Stimulated activated CD8-positive, alpha-beta memory T cell treated with anti-CD3 and anti-CD28 coated beads, Interleukin-7, amount 100 ng/mL, for 48 hours (primary cell): ENCODE results near the gene ADGRL1.
"Not testable (repeated sequence)": the region's sequence is repeated elsewhere in the genome, so short reads cannot be mapped to it uniquely, and the experiment has no call there.

ENCODE experiments used
- DNase-seq, 2 donors: peaks; one replicate each; pipeline ENCODE4 v3.0.0-alpha.2; 2020; ENCODE audit warnings: low read depth in 1 of 2; ENCODE audit errors: extremely low read depth in 1 of 2

ADGRL1 gene

DNA sequence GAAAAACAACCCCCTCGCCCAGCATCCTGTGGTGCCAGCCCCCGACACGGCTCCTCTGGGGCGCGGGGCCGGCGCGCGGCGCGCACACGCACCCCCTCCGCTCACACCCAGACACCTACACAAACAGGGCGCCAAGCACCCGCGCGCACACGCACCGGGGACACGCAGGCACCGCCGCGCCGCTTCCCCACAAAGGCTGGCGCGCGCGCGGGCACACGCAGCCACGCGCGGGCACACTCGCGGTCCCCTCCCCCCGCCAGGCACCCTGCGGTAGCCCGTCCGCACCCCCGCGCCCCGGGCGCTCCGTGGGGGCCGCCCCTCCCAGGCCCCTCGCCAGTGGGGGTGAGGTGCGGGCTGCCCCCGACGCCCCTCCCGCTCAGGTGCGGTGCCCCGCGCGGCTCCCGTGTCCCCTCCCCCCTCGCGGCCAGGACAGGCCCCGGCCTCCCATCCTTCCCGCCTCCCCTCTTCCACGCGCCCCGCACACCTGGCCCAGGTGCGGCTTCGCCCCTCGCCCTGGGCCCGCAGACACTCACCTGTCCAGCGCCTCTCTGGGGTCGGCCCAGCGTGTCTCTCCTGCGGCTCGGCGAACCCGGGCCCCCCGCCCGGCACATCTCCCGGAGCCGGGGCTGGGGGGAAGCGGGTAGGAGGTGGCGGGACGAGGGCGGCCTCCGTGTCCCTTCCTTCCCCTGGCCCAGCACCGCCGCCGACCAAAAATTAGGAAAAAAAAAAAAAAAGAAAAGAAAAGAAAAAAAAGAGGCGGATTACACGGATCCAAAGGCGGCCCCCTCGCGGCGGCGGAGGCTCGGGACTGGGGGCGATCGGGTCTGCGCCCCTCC, at the start of gene ADGRL1:
Gene ADGRL1, minus strand, starts transcription at position 718 of the 836 bp plus-strand sequence. CDS start 22,567 bp downstream, outside the sequence.
- not testable (repeated sequence) for DNase-seq

DNA sequence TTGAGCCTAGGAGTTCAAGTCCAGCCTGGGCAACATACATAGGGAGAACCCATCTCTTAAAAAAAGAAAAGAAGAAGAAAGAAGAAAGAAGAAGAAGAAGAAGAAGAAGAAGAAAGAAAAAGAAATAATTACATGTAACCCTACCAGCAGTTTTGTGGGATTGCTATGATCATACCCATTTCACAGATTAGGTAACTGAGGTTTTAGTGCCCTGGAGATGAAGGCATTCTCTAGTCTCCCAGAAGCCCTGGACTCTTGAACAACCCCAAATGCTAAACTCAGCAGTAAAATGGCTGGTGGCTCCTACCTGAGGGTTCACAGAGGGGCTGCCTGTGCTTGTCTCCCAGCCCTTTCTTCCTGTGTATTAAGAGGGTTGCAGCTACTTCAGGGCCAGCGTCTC, 49.3 kb upstream of the ADGRL1 start:
- not testable (repeated sequence) for DNase-seq

DNA sequence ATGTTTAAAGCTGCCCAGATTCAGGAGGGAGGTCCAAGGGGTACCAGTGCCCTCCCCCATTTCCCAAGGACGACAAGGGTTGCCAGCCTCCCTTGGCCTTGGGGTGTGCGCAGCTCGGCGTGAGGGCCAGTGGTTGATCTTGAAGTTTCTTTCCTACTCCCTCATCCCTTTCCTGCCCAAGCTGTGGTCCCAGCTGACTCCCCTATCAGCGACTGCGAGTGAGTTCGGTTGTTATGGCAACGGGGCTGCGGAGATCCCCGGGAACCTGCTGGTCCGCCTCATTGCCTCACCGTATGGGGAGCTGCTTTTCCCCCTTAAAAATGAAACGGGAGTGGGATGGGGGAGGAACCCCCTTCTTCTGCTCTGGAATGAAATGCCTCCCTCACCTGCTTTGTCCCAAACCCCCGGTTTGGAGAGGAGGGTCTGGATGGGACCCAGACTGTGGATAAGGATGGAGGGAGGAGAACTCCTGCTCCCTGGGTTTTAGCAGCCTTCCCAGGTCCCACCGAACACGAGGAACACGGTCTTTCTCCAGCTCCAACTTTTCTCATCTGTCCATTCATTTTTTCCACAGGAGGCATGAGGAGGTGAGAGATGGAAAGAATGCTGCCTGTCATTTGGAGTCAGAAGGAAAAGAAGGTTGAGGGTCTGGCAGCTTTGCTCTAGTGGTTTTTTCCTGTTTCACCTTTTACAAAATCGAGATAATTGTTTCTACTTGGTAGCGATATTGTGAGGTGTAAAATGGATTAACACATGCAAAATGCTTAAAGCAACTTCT, 48.0 kb upstream of the ADGRL1 start:
- DNase-seq = not testable (repeated sequence)

DNA sequence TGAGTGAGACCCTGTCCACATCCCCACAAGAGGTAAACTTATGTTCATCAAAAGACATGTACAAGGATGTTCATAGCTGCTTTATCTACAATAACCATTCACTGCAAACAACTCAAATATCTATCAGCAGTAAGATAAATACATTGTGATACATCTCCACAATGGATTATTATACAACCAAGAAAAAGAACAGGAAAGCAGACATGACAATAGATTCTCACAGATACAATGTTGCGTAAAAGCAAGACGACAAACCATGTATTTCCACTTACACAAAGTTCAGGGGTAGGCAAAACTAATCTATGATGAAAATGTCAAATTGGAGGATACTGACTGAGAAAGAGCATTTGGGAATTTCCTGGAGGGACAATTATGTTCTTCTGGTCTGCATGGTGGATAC, 46.2 kb upstream of the ADGRL1 start:
- not testable (repeated sequence) for DNase-seq

DNA sequence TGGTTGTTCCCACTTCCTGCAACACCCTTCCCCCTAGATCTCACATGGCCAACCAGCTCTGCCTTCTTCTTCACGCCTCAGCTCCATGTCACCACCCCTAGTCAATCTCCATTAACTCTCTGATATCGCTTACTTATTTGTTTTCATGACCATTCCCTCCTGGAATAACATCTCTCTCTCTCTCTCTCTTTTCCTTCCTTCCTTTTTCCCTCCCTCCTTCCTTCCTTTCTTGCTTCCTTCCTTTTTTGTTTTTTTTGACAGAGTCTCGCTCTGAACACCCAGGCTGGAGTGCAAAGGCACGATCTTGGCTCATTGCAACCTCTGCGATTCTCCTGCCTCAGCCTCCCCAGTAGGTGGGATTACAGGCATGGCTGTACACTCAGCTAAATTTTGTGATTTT, 44.9 kb upstream of the ADGRL1 start:
- DNase-seq = no peak

DNA sequence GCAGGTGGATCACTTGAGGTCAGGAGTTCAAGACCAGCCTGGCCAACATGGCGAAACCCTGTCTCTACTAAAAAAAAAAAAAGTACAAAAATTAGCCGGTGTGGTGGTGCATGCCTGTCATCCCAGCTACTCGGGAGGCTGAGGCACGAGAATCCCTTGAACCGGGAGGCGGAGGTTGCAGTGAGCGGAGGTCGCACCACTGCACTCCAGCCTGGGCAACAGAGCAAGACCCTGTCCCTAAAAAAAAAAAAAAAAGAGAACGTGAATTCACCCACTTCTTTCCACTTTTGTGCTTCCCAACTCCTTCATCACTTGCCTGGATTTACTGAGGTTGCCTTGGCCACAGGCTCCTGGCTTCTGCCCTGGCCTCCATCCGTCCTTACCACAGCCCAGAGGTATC, 44.3 kb upstream of the ADGRL1 start:
- DNase-seq = not testable (repeated sequence)

DNA sequence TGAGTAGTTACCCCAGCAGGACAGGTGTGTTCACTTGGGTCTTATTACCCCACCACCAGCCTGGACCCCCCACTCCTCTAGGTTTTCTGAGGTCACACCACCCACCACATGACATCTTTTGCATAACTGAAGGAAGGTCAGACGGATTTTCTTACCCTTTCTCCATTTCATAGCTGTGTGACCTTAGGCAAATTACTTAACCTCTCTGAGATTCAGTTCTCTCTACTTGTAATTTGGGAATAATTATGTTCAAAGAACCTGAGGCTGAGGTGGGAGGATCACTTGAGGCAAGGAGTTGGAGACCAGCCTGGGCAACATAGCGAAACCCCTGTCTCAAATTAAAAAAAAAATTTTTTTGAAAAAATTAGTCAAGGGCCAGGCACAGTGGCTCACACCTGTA, 43.9 kb upstream of the ADGRL1 start:
- not testable (repeated sequence) for DNase-seq

DNA sequence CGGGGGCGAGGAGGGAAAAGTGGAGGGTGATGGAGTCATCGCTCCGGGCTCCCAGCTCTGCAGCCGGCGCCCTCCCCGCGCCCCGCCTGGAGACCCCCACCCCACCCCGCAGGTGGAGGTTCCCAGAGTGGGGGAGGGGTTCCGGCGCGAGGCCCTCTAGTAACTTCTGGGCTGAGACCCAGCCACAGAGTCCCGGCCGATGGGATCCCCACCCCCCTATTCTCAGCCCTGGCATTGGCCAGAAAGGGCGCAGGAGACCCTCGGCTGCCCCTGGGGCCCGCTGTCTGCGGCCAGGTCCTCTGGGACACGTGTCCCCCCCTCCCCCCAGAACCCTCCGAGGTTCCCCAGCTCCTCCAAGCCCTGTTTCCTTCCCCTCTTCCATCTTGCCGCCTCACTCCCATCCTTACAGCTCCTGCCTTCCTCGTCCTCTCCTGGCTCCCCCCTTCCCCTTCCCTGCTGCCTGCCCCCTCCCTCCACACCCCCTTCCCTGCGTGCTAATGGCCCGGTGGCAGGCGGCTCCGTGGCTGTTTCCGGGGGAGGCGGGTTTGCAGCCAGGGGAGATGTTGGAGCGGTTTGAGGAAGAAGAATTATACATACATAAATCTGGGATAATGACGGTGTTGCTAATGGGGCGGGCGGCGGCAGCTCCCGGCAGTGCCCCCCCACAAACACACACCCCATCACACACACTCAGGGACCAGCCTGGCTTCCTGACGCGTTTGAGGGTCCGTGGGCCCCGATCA, 43.2 kb upstream of the ADGRL1 start:
- not testable (repeated sequence) for DNase-seq

DNA sequence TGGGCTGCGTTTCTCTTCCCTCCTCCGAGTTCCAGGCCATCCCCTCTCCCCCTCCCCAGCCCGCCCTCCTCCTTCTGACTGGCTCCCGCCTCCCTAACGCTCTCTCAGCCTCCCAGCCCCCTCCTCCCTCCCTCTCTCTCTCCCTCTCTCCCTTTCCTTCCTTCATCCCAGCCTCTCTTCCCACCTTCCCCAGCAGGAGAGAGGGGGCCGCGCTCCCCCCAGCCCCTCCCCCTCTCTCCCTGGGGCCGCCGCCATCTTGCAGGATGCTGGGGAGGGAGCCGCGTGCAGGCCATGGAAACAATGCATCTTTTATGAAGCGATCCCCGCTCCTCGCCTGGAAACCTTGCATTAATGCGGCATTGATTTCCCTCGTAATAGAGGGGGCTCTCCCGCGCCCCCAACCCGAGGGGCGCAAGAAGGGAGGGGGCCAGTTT, 42.6 kb upstream of the ADGRL1 start:
- no peak for DNase-seq

DNA sequence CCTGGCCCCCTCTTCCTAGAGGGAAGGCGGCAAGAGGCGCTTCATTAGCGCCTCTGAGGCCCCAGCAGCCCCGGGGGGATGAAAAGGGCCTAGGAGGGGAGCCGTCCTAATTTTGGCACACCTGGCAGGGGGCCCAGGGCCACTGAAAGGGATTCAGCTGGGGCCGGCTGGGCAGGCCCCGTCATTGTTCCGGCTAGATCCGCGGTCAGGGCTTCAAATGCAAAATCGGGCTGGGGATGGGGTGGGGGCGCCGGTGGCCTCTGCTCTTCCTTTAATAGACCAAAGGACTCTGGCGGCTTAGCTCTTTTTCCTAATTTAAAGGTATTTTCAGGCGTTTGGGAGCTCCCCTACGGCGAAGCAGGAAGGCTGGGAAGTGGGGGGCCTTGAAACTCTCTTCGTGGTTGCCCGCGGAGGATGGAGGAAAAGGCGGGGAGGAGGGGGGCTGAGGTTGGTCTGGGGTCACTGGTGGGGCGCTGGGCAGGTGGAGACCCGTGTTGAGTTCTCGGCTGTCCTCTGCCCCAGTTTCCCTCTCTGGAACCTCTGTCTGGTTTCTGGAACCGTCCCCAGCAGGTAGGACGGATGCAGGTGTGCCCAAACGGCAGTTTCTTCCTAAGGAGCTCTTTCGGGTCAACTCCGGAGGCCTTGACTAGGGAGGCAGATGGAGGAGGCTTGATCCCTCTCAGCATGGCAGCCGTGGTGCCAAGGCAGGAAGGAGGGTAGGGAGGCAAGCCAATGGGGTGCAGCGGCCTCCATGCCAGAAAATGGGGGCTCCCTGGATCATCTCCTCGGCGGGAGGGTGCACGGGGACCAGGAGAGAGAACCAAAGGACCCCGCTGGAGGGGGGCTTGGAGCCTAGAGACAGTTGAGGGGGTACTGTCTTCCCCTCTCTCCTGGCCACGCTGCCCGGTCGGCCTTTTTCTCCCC, 41.8 kb upstream of the ADGRL1 start:
- not testable (repeated sequence) for DNase-seq

DNA sequence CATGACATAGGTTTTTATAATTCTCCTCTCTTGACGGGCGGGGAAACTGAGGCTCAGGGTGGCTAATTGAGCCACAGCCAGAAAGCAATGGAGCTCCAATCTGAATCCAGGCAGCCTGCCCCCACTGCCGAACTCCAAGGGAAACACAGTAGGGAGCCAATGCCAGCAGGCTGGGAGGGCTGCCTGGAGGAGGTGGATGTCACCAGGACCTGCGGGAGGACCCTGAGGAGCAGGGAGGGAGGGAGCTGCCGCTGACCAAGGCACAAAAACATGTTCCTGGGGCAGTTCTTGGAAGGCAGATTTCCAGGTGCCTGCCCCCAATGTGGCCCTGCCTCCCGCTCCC, 41.2 kb upstream of the ADGRL1 start:
- DNase-seq = not testable (repeated sequence)

DNA sequence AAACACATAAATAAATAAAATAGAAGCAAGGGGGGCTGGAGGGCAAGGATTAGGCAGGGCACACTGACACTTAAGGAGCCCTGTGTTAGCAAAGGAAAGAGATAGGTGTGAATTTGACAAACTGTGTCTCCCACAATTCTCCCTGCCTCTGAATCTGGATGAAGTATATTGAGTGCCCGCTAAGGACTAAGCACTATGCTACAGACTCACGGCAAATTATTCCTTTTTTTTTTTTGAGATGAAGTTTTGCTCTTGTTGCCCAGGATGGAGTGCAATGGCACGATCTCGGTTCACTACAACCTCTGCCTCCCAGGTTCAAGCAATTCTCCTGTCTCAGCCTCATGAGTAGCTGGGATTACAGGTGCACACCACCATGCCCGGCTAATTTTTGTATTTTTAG, 38.4 kb upstream of the ADGRL1 start:
- DNase-seq = not testable (repeated sequence)

DNA sequence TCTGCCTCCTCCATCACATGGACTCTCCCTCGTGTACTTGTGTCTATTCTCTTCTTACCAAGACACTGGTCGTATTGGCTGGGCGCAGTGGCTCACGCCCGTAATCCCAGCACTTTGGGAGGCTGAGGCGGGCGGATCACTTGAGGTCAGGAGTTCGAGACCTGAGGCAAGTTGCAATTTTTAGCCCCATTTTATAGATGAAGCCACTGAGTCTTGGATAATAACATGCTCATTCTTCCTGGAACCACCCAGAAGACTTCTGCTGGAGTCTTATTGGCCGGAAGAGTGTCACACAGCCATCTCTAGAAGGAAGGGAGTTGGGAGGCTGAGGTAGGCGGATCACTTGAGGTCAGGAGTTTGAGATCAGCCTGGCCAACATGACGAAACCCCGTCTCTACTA, 37.7 kb upstream of the ADGRL1 start:
- not testable (repeated sequence) for DNase-seq

DNA sequence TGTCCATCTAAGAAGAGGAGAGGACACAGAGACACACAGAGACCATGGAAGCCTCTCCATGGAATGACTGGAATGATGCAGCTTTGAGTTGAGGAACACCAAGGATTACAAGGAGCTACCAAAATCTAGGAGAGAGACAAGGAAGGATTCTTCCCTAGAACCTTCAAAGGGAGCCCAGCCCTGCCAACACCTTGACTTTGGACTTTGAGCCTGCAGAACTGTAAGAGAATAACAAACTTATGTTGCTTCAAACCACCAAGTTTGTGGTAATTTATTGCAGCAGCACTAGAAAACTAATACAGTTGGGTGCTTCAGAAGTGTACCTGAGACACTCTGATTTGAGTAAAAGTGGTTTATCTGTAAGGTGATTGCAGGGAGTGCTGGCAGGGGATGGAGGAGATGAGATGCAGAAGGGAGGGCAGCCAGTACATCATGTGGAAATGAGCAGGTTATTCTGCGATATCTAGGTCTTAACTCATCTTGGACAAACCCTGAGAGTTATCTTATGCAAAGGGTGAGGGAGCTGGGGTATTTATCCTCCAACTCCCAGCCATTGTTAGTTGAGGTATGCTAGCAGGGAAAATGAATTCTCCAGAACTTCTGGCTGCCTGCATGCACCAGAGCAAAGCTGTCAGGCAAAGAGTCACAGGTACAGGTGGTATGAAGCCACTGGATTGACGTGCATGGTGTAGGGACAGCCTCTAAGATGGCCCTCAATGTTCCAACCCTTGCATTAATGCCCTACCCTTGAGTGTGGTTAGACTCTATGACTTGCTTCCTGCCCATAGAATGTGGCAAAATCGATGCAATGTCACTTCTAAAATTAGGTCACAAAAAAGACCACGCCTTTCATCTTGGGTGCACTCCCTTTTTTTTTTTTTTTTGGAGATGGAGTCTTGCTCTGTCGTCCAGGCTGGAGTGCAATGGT, 31.3 kb upstream of the ADGRL1 start:
- no peak for DNase-seq

DNA sequence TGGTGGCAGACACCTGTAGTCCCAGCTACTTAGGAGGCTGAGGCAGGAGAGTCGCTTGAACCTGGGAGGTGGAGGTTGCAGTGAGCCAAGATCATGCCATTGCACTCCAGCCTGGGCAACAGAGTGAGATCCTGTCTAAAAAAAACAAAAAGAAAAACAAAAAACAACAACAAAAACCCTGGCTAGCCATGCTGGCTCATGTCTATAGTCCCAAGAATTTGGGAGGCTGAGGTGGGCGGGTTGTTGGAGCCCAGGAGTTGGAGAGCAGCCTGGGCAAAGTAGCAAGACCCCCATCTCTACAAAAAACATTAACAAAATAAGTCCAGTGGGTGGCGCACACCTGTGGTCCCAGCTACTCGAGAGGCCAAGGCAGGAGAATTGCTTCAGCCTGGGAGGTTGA, 27.0 kb upstream of the ADGRL1 start:
- not testable (repeated sequence) for DNase-seq

DNA sequence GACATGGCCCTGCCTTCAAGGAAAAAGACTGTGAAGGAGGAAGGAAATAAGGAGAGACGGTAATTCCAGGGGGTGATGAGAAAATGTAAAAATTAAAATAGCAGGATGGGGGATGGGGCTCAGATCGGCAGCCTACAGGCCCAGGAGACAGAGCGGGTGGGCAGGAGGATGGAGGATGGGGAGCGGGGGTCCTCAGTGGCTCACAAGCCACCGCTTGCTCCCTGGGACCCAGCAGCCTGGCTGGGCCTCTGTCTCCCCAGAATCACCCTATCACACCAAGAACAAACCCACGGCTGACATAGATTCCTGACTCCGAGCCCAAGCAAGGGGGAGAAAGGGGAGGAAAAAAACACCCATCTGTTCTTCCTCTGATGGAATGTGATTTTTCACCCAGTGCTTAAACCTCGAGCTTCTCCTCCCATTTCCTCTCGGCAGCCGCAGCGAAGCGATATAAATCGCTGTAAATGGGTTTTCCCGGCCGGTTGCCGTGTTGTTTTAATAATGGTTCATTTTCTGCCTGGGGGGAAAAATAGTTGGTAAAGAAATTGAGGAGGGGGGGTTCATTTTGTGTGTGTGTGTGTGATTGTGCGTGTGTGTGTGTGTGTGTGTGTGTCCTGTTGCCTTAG, 22.6 kb upstream of the ADGRL1 start:
- not testable (repeated sequence) for DNase-seq

DNA sequence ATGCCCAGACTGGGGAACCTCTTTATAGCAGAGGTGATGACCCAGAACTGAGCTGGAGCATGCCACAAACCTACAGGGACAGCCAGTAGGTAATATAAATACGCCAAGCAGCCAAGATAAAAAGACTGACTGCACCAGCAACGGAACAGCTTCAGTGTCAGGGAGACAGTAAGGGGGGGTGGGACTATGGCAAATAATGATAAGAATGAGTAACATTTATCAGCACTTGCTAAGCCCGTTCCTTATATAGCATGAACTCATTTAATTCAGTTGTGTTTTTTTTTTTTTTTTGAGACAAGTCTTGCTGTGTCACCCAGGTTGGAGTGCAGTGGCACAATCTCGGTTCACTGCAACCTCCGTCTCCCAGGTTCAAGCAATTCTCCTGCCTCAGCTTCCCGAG, 20.5 kb upstream of the ADGRL1 start:
- not testable (repeated sequence) for DNase-seq

DNA sequence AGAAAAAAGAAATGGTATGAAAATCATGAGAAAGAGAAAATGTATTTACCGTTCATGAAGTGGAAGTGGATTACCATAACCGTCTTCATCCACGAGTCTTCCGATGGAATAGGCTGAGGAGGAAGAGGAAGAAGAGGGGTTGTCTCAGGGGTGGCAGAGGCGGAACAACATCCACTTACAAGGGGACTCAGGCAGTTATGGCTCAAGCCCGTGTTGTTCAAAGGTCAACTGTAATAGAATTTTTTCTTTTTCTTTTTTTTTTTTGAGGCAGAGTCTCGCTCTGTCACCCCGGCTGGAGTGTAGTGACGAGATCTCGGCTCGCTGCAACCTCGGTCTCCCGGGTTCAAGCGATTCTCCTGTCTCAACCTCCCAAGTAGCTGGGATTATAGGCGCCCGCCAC, 16.9 kb upstream of the ADGRL1 start:
- DNase-seq = no peak

DNA sequence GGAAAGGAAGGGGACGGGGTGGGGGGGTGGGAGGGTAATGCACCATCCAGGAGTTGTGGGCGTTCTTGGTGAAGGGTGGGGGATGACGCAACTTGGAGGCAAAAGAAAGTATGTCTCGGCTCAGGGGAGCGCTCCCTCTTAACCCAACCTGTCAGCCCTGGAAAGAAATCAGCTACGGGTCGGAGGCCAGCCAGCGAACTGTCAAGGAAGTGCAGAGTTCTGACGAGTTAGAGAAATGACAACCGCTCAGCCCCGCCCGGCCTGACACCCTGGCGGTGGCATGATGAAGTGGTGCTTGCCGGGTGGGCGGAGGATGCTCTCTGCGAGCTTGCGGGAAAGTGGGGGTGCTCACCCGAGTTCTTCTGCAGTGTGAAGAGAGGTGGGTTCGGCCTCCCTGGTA, 15.4 kb upstream of the ADGRL1 start:
- peak; percentile 46 to 53 for DNase-seq
